SU-DHL-6 (cell line): Measurements from ENCODE around the gene NCOA1.

Experiments
- H2AFZ ChIP-seq: fragments of 200-600 bp; sonication (generic); 2 replicates; pipeline ENCODE4 v1.6.1; 2014; ENCODE audit warnings: low read depth, mild to moderate bottlenecking, moderate library complexity, mixed read lengths, antibody characterized with exemption, low read length; ENCODE audit not compliant: severe bottlenecking
- H3F3A ChIP-seq: fragments of 200-600 bp; shearing (Covaris generic); 2 replicates; pipeline ENCODE4 v1.6.0; 2016; ENCODE audit warnings: antibody characterized with exemption, mild to moderate bottlenecking; ENCODE audit not compliant: insufficient read depth
- H3K27ac ChIP-seq: fragments of 200-600 bp; sonication (generic); 2 replicates; pipeline ENCODE4 v1.5.1; 2016; ENCODE audit warnings: low read depth, mild to moderate bottlenecking, low read length, moderate library complexity, mixed read lengths
- H3K27me3 ChIP-seq: fragments of 200-600 bp; sonication (generic), shearing (Covaris generic); 2 replicates; pipeline ENCODE4 v1.6.0; 2014; ENCODE audit warnings: mild to moderate bottlenecking, low read length
- H3K36me3 ChIP-seq: fragments of 200-600 bp; sonication (generic); 2 replicates; pipeline ENCODE4 v1.6.1; 2014; ENCODE audit warnings: mild to moderate bottlenecking, low read length, mixed read lengths
- H3K4me2 ChIP-seq: fragments of 300-600, 200-600 bp; shearing (Covaris generic), sonication (generic); 2 replicates; pipeline ENCODE4 v1.6.0; 2014; ENCODE audit warnings: low read length, low read depth, mild to moderate bottlenecking; ENCODE audit not compliant: poor library complexity, severe bottlenecking
- H3K4me3 ChIP-seq: fragments of 200-600 bp; sonication (generic); 2 replicates; pipeline ENCODE4 v1.5.1; 2014; ENCODE audit warnings: antibody characterized with exemption, low read length, mild to moderate bottlenecking, mixed read lengths; ENCODE audit not compliant: insufficient read depth, poor library complexity, severe bottlenecking
- H3K79me2 ChIP-seq: fragments of 200-600 bp; sonication (generic); 2 replicates; pipeline ENCODE4 v1.6.1; 2014; ENCODE audit warnings: mild to moderate bottlenecking, low read length, moderate library complexity; ENCODE audit not compliant: insufficient read depth
- H3K9ac ChIP-seq: fragments of 200-600 bp; sonication (generic); 2 replicates; pipeline ENCODE4 v1.7.0; 2014; ENCODE audit warnings: mild to moderate bottlenecking, low read length
- H3K9me2 ChIP-seq: fragments of 200-600 bp; sonication (generic); replicated peaks from 2 replicates; pipeline ENCODE4 v1.6.1; 2014; ENCODE audit warnings: low read length; ENCODE audit not compliant: insufficient read depth
- H3K9me3 ChIP-seq: fragments of 200-600 bp; sonication (generic); 2 replicates; pipeline ENCODE4 v1.6.1; 2014; ENCODE audit warnings: low read length, mixed read lengths; ENCODE audit not compliant: insufficient read depth
- H4K20me1 ChIP-seq: fragments of 200-600 bp; sonication (generic); 2 replicates; pipeline ENCODE4 v1.6.1; 2014; ENCODE audit warnings: low read depth, mild to moderate bottlenecking, antibody characterized with exemption, low read length, moderate library complexity, mixed read lengths
- CTCF ChIP-seq: fragments of 200-600 bp; sonication (generic); IDR thresholded peaks from one replicate; pipeline ENCODE4 v1.5.1; 2017; ENCODE audit warnings: antibody characterized with exemption, mild to moderate bottlenecking, low read length, moderate library complexity; ENCODE audit not compliant: insufficient read depth, poor library complexity, severe bottlenecking
- EZH2phosphoT487 ChIP-seq: fragments of 200-600 bp; sonication (generic), shearing (Covaris generic); conservative IDR thresholded peaks from 2 replicates; pipeline ENCODE4 v1.6.1; 2018; ENCODE audit warnings: mild to moderate bottlenecking, antibody characterized with exemption, low read length, moderate library complexity, mixed read lengths

The NCOA1 gene

GRCh38 chr2:24725956-24726355, 234.9 kb downstream of the NCOA1 start:
- Histone ChIP-seq H2AFZ (no peak overlapping the region), H3K9me3 (no peaks in the 10 kb centered on the region), H3F3A (no peaks in the 10 kb centered on the region; the same call in 1 of the 2 replicates), H3K9ac (no peak overlapping the region), H3K27ac (no peak overlapping the region), H3K79me2 (no peaks in the 10 kb centered on the region), H3K9me2 (no peaks in the 10 kb centered on the region), H3K4me2 (no peak overlapping the region), H3K27me3 (no peaks in the 10 kb centered on the region), H3K36me3 (no peaks in the 10 kb centered on the region), H3K4me3 (no peak overlapping the region), H4K20me1 (no peaks in the 10 kb centered on the region)
- no peak for TF ChIP-seq EZH2phosphoT487
- no peak for TF ChIP-seq CTCF

- H3K79me2 ChIP-seq, result no peaks in the 10 kb centered on the region
These were observed 239.4 kb downstream of the NCOA1 start for GRCh38 chr2:24730481-24730880.

DNA sequence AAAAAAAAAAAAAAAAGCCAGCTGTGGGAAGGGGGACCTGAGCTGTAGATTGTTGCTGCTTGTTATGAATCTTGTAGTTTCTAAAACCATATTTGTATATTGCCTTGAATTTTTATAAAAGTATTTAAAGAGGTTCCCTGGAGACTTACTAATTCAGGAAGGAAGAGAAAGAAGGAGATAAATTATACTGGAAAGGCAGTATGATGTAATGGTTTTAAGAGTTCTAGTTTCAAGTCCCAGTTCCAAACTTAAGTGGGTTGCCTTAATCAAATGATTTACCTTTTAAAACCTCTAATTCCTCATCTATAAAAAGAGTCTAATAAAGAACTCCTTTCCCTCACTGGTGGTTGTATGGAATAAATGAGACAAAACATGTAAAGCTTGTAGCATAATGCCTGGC, 240.0 kb downstream of the NCOA1 start:
- Histone ChIP-seq H3K9ac (no peak overlapping the region), H3F3A (no peaks in the 10 kb centered on the region), H3K9me3 (no peaks in the 10 kb centered on the region), H3K27me3 (no peaks in the 10 kb centered on the region), H3K9me2 (no peaks in the 10 kb centered on the region), H3K4me2 (no peak overlapping the region), H2AFZ (no peak overlapping the region), H3K27ac (no peak overlapping the region), H3K79me2 (no peaks in the 10 kb centered on the region), H3K36me3 (no peaks in the 10 kb centered on the region), H4K20me1 (no peaks in the 10 kb centered on the region), H3K4me3 (no peak overlapping the region)
- TF ChIP-seq EZH2phosphoT487, result no peak
- no peak for TF ChIP-seq CTCF

More at GRCh38 chr2:24730481-24730880, 239.4 kb downstream of the NCOA1 start:
- Histone ChIP-seq H3F3A (no peaks in the 10 kb centered on the region), H3K4me2 (no peak overlapping the region), H4K20me1 (no peaks in the 10 kb centered on the region), H3K27me3 (no peaks in the 10 kb centered on the region), H3K9me2 (no peaks in the 10 kb centered on the region), H3K27ac (no peak overlapping the region), H3K9me3 (no peaks in the 10 kb centered on the region), H3K9ac (no peak overlapping the region), H3K36me3 (no peaks in the 10 kb centered on the region), H3K4me3 (no peak overlapping the region), H2AFZ (no peak overlapping the region)
- TF ChIP-seq EZH2phosphoT487, result no peak
- TF ChIP-seq CTCF, result no peak
